ENCODE results near the gene C10orf120. TPM values are rescaled to one million over a fixed set of nuclear protein-coding genes. Genes with fewer than 3 reads are reported as not detected.

The C10orf120 gene
- total RNA-seq, 1 donor, result not detected

DNA sequence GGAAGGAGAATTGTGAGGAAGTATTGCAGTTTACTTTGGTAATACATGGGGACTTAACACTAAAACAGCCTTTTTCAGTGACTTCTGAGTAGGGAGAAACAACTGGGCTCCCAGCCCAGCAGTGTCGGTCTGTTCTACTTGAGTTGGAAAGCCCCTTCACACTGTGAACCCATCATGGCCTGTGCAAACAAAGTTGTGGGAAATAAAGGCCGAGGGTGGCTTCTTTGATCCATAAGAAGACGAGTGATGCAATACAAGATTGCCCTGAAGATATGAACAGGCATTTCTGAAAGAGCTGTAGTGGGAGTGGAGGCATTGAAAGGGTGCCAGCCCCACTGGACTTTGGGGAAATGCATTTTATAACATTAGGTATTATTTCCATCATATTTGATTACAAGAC lies 28.3 kb downstream of the C10orf120 start:
- Histone ChIP-seq H3K79me2 (ENCODE audit: insufficient read depth, low read length) (no peaks in the 10 kb centered on the region), H4K20me1 (ENCODE audit: insufficient read depth, low read length) (no peaks in the 10 kb centered on the region), H3K9me3 (ENCODE audit: low read depth, low read length) (no peaks in the 10 kb centered on the region), H3K36me3 (ENCODE audit: insufficient read depth, low read length) (no peaks in the 10 kb centered on the region), H3K27ac (ENCODE audit: low read depth, low read length) (no peak overlapping the region), H3K27me3 (ENCODE audit: insufficient read depth, low read length) (peaks cover 12% of the 10 kb centered on the region), H2AFZ (ENCODE audit: low read length) (no peak overlapping the region), H3K4me2 (ENCODE audit: insufficient read depth, low read length) (no peak overlapping the region), H3K4me3 (ENCODE audit: insufficient read depth, low read length) (no peak overlapping the region), H3K4me1 (ENCODE audit: insufficient read depth, low read length) (no peaks in the 10 kb centered on the region)
- TF ChIP-seq, protein P1, sequence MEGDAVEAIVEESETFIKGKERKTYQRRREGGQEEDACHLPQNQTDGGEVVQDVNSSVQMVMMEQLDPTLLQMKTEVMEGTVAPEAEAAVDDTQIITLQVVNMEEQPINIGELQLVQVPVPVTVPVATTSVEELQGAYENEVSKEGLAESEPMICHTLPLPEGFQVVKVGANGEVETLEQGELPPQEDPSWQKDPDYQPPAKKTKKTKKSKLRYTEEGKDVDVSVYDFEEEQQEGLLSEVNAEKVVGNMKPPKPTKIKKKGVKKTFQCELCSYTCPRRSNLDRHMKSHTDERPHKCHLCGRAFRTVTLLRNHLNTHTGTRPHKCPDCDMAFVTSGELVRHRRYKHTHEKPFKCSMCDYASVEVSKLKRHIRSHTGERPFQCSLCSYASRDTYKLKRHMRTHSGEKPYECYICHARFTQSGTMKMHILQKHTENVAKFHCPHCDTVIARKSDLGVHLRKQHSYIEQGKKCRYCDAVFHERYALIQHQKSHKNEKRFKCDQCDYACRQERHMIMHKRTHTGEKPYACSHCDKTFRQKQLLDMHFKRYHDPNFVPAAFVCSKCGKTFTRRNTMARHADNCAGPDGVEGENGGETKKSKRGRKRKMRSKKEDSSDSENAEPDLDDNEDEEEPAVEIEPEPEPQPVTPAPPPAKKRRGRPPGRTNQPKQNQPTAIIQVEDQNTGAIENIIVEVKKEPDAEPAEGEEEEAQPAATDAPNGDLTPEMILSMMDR (IDR thresholded peaks at IDR 0.05; ENCODE audit: extremely low read depth, low read depth, low read length), result no peak
- DNase-seq (ENCODE audit: insufficient read length, low spot score, missing footprints), result no peak

DNA sequence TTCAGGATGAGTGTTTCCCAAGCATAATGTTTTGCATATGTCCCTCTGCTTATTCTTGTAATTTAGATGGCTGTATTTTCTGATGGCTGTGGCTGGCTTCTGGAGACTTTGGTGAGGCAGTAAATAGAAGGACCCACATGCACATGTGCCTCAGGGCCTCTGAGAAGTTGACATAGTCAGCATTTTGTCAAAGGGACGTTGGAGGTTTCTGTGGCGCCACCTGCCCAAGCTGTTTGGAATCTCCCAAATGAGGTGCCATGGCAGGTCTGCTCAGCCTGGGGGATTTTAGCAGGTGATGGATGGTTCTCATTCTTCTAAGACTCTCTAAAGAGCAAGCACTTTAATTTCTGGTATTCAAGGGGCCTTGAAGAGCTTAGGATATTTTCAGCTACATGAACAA lies 29.8 kb downstream of the C10orf120 start:
- H2AFZ ChIP-seq (ENCODE audit: low read length), result no peak overlapping the region
- H3K79me2 ChIP-seq (ENCODE audit: insufficient read depth, low read length), result no peaks in the 10 kb centered on the region
- TF ChIP-seq, protein P1 (IDR thresholded peaks at IDR 0.05; ENCODE audit: extremely low read depth, low read depth, low read length), result no peak
- no peaks in the 10 kb centered on the region for H3K4me1 ChIP-seq (ENCODE audit: insufficient read depth, low read length)
- H4K20me1 ChIP-seq (ENCODE audit: insufficient read depth, low read length), result no peaks in the 10 kb centered on the region
- no peak for DNase-seq (ENCODE audit: insufficient read length, low spot score, missing footprints)
- H3K9me3 ChIP-seq (ENCODE audit: low read depth, low read length), result no peaks in the 10 kb centered on the region
- peaks cover 10% of the 10 kb centered on the region for H3K27me3 ChIP-seq (ENCODE audit: insufficient read depth, low read length)
- no peak overlapping the region for H3K4me2 ChIP-seq (ENCODE audit: insufficient read depth, low read length)
- H3K27ac ChIP-seq (ENCODE audit: low read depth, low read length), result no peak overlapping the region
- H3K4me3 ChIP-seq (ENCODE audit: insufficient read depth, low read length), result no peak overlapping the region
- no peaks in the 10 kb centered on the region for H3K36me3 ChIP-seq (ENCODE audit: insufficient read depth, low read length)

DNA sequence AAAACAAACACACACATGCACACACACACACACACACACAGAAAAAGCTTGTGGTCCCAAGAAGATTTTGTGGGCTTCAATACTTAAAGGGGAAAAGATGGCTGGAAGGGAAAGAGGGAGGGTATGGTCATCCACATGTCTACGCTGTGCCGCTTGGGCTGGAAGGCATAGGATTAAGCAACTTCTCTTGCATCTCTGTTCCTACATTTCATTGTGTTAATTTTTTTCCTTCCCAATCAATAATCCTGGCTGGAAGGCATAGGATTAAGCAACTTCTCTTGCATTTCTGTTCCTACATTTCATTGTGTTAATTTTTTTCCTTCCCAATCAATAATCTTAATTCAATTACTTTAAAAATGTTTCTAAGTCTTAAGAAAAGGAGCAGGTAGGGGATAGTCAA lies 30.6 kb downstream of the C10orf120 start:
- Histone ChIP-seq H3K4me2 (ENCODE audit: insufficient read depth, low read length) (no peak overlapping the region), H3K79me2 (ENCODE audit: insufficient read depth, low read length) (no peaks in the 10 kb centered on the region)

DNA sequence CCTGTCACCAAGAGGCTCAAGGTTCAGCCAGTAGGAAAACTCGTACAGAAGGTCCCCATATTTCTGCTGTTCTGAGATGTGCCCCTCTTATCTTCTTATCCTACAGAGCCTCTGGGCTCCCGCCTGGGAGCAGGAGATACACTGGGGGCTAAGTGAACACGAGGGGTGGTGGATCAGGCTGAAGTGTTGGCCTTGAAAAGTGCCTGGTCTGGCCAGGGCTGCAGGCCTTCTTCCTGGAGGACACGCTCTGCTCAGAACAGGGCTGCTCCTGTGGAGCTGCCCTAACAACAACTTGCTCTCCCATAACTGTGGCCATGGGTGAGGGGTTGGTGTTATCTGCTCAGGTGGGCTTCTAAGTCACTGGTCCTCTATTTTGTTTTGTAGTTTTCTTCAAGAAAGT lies 33.7 kb downstream of the C10orf120 start:
- H3K4me3 ChIP-seq (ENCODE audit: insufficient read depth, low read length), result no peak overlapping the region

More for the DNA sequence above, 30.6 kb downstream of the C10orf120 start:
- Histone ChIP-seq H3K27me3 (ENCODE audit: insufficient read depth, low read length) (peaks cover 10% of the 10 kb centered on the region), H3K4me3 (ENCODE audit: insufficient read depth, low read length) (no peak overlapping the region), H3K36me3 (ENCODE audit: insufficient read depth, low read length) (no peaks in the 10 kb centered on the region), H3K4me1 (ENCODE audit: insufficient read depth, low read length) (no peaks in the 10 kb centered on the region), H2AFZ (ENCODE audit: low read length) (no peak overlapping the region), H3K9me3 (ENCODE audit: low read depth, low read length) (no peaks in the 10 kb centered on the region), H4K20me1 (ENCODE audit: insufficient read depth, low read length) (no peaks in the 10 kb centered on the region), H3K27ac (ENCODE audit: low read depth, low read length) (no peak overlapping the region)
- no peak for DNase-seq (ENCODE audit: insufficient read length, low spot score, missing footprints)
- TF ChIP-seq, protein P1 (IDR thresholded peaks at IDR 0.05; ENCODE audit: extremely low read depth, low read depth, low read length), result no peak

More for the DNA sequence above, 33.7 kb downstream of the C10orf120 start:
- H3K36me3 ChIP-seq (ENCODE audit: insufficient read depth, low read length), result no peaks in the 10 kb centered on the region
- TF ChIP-seq, protein P1 (IDR thresholded peaks at IDR 0.05; ENCODE audit: extremely low read depth, low read depth, low read length), result no peak
- no peaks in the 10 kb centered on the region for H3K9me3 ChIP-seq (ENCODE audit: low read depth, low read length)
- H3K4me2 ChIP-seq (ENCODE audit: insufficient read depth, low read length), result no peak overlapping the region
- no peaks in the 10 kb centered on the region for H4K20me1 ChIP-seq (ENCODE audit: insufficient read depth, low read length)
- no peak overlapping the region for H3K27ac ChIP-seq (ENCODE audit: low read depth, low read length)
- H3K79me2 ChIP-seq (ENCODE audit: insufficient read depth, low read length), result no peaks in the 10 kb centered on the region
- no peak overlapping the region for H2AFZ ChIP-seq (ENCODE audit: low read length)
- H3K27me3 ChIP-seq (ENCODE audit: insufficient read depth, low read length), result peaks cover 13% of the 10 kb centered on the region
- no peaks in the 10 kb centered on the region for H3K4me1 ChIP-seq (ENCODE audit: insufficient read depth, low read length)
- DNase-seq (ENCODE audit: insufficient read length, low spot score, missing footprints), result no peak
